ENCODE results near the gene KIF16B. TPM values are rescaled to one million over a fixed set of nuclear protein-coding genes. Genes with fewer than 3 reads are reported as not detected.

KIF16B gene
- total RNA-seq, 1 donor from 2014 or later = 7.1 TPM

DNA sequence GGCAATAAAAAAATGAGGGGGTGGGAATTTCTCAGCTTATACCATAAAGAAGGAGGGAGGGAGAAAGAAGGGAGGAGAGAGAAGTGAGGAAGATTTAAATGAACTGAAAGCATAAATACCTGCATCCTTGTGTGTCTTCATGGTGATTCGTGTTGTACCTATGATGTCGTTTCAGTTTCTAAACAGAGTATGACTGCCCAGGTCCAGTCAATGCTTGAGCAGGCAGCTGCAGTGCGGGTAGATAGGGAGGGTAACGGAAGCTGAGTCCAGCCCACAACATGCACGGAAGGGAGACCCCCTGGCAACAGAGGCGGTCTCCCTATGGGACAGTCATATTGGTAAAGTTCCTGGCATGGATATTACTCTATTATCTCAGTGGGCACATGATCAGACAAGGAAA is 184.5 kb downstream of the KIF16B start:
- Histone ChIP-seq H3K27me3 (ENCODE audit: control insufficient read depth, insufficient read depth, low read length) (no peaks in the 10 kb centered on the region), H3K36me3 (ENCODE audit: control insufficient read depth, insufficient read depth, low read length) (no peaks in the 10 kb centered on the region), H3K4me3 (ENCODE audit: low read depth, low read length) (no peak overlapping the region)
- TF ChIP-seq CTCF (IDR thresholded peaks at IDR 0.05; ENCODE audit: insufficient read depth, low read length, poor library complexity, severe bottlenecking) = no peak
- DNase-seq (ENCODE audit: low read depth) = no peak

- Histone ChIP-seq H3K4me3 (ENCODE audit: low read depth, low read length) (no peak overlapping the region), H3K36me3 (ENCODE audit: control insufficient read depth, insufficient read depth, low read length) (no peaks in the 10 kb centered on the region), H3K27me3 (ENCODE audit: control insufficient read depth, insufficient read depth, low read length) (no peaks in the 10 kb centered on the region)
- TF ChIP-seq CTCF (IDR thresholded peaks at IDR 0.05; ENCODE audit: insufficient read depth, low read length, poor library complexity, severe bottlenecking) = no peak
- no peak for DNase-seq (ENCODE audit: low read depth)
These were observed 185.6 kb downstream of the KIF16B start for GRCh38 chr20:16387666-16388065.

- Histone ChIP-seq H3K4me3 (ENCODE audit: low read depth, low read length) (no peak overlapping the region), H3K27me3 (ENCODE audit: control insufficient read depth, insufficient read depth, low read length) (no peaks in the 10 kb centered on the region), H3K36me3 (ENCODE audit: control insufficient read depth, insufficient read depth, low read length) (no peaks in the 10 kb centered on the region)
- no peak for TF ChIP-seq CTCF (IDR thresholded peaks at IDR 0.05; ENCODE audit: insufficient read depth, low read length, poor library complexity, severe bottlenecking)
- DNase-seq (ENCODE audit: low read depth) = no peak
These were observed 187.4 kb downstream of the KIF16B start for GRCh38 chr20:16385891-16386290.

GRCh38 chr20:16385462-16385861 is 187.8 kb downstream of the KIF16B start:
- no peak for DNase-seq (ENCODE audit: low read depth)
- H3K36me3 ChIP-seq (ENCODE audit: control insufficient read depth, insufficient read depth, low read length) = no peaks in the 10 kb centered on the region
- H3K27me3 ChIP-seq (ENCODE audit: control insufficient read depth, insufficient read depth, low read length) = no peaks in the 10 kb centered on the region
- no peak for TF ChIP-seq CTCF (IDR thresholded peaks at IDR 0.05; ENCODE audit: insufficient read depth, low read length, poor library complexity, severe bottlenecking)
- no peak overlapping the region for H3K4me3 ChIP-seq (ENCODE audit: low read depth, low read length)

DNA sequence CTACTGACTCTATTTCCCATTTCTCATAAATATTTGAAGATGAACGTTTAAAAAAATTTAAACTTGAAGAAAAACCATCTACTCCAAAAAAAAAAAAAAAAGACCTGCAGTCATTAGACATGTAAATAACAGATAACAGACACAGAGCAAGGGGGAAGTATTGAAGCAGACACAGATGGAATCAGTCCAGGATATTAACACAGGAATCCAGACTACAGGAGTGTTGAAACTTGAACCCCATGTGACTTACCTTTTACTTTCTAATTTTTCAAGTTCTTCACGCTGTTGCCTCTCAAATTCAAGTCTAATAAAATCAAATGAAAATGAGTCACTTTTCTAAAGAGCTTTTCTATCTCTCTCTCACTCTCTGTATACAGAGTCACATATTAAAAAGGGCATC is 191.8 kb downstream of the KIF16B start:
- Histone ChIP-seq H3K27me3 (ENCODE audit: control insufficient read depth, insufficient read depth, low read length) (no peaks in the 10 kb centered on the region), H3K4me3 (ENCODE audit: low read depth, low read length) (no peak overlapping the region), H3K36me3 (ENCODE audit: control insufficient read depth, insufficient read depth, low read length) (no peaks in the 10 kb centered on the region)
- no peak for DNase-seq (ENCODE audit: low read depth)
- no peak for TF ChIP-seq CTCF (IDR thresholded peaks at IDR 0.05; ENCODE audit: insufficient read depth, low read length, poor library complexity, severe bottlenecking)

- DNase-seq (ENCODE audit: low read depth) = no peak
- no peaks in the 10 kb centered on the region for H3K27me3 ChIP-seq (ENCODE audit: control insufficient read depth, insufficient read depth, low read length)
- no peak overlapping the region for H3K4me3 ChIP-seq (ENCODE audit: low read depth, low read length)
- no peaks in the 10 kb centered on the region for H3K36me3 ChIP-seq (ENCODE audit: control insufficient read depth, insufficient read depth, low read length)
- TF ChIP-seq CTCF (IDR thresholded peaks at IDR 0.05; ENCODE audit: insufficient read depth, low read length, poor library complexity, severe bottlenecking) = no peak
These were observed 194.4 kb downstream of the KIF16B start for GRCh38 chr20:16378712-16379370.
